IPS DF 6.9 (cell line): ENCODE results near the gene IL17B.

Experiments used
- DNase-seq: peaks from one replicate; pipeline ENCODE4 v3.0.0-alpha.2; 2013; ENCODE audit warnings: low read depth, low spot score
- H3K27ac ChIP-seq: one replicate; pipeline ENCODE4 v1.5.1; 2013; ENCODE audit warnings: low read length, control low read depth
- H3K27me3 ChIP-seq: 2 replicates; pipeline ENCODE4 v1.6.1; 2013; ENCODE audit warnings: mild to moderate bottlenecking, low read length; ENCODE audit not compliant: control insufficient read depth, insufficient read depth
- H3K36me3 ChIP-seq: 2 replicates; pipeline ENCODE4 v1.6.1; 2013; ENCODE audit warnings: low read length; ENCODE audit not compliant: control insufficient read depth, insufficient read depth
- H3K4me1 ChIP-seq: 2 replicates; pipeline ENCODE4 v1.6.1; 2013; ENCODE audit warnings: low read length; ENCODE audit not compliant: control insufficient read depth, insufficient read depth
- H3K4me3 ChIP-seq: 2 replicates; pipeline ENCODE4 v1.5.1; 2013; ENCODE audit warnings: mild to moderate bottlenecking, low read length
- H3K9me3 ChIP-seq: 2 replicates; pipeline ENCODE4 v1.6.1; 2013; ENCODE audit warnings: low read length, inconsistent platforms; ENCODE audit not compliant: control insufficient read depth, insufficient read depth
- WGBS: extraction: QIAGEN DNeasy Blood & Tissue Kit; methylation state at CpG from one replicate; pipeline ENCODE4 v1.1.7; 2013; ENCODE audit warnings: mixed read lengths, missing lambda C conversion rate; ENCODE audit not compliant: insufficient read length, insufficient coverage; 5-methylcytosine and 5-hydroxymethylcytosine counted together

The IL17B gene

DNA sequence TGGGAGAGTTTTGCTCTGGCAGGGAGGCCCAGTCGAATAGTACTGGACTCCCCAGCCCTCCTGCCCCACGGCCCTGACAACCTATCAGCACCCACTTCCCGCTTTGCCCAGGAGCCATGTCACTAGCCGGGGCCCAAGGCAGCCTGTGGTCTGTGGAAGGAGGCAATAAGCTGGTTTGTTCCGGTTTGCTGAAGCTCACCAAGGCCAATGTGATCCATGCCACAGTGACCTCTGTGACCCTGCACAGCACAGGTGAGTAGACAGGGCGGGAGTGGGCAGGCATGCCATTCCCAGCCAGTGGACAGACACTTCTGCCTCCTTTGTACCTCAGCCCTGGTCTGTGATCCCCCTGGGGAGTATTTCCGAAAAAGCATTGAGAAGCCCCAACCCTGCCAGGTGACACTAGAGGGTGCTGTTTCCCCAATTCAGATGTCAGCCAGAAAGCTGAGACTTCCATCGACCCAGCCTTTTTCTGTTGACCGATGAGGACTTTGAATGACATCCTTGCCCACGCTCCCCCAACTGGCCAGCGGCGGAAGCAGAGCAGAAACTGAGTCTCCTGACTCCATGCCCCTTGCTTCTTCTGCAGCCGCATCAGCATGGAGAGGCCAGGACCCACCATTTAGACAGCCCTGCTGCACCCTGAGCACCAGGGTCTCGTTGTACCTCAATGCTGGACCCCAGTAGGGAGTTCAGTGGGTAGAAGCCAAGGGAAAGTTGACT lies 11.7 kb downstream of the IL17B start:
- DNase-seq, result peak; percentile 91
- WGBS, result no CpG with 5 or more reads among the region's 14 CpGs
- H3K4me3 ChIP-seq, result no peak overlapping the region

GRCh38 chr5:149366169-149366729 lies 12.8 kb downstream of the IL17B start:
- Histone ChIP-seq H3K27ac (no peak overlapping the region), H3K36me3 (no peaks in the 10 kb centered on the region), H3K4me1 (peaks cover 1% of the 10 kb centered on the region; the same call in 1 of the 2 replicates), H3K9me3 (no peaks in the 10 kb centered on the region), H3K27me3 (no peaks in the 10 kb centered on the region), H3K4me3 (no peak overlapping the region)
- no CpG with 5 or more reads among the region's 1 CpG for WGBS
- no peak for DNase-seq

More for the DNA sequence above, 11.7 kb downstream of the IL17B start:
- H3K27me3 ChIP-seq, result no peaks in the 10 kb centered on the region
- H3K4me1 ChIP-seq, result peaks cover 1% of the 10 kb centered on the region; the same call in 1 of the 2 replicates
- no peaks in the 10 kb centered on the region for H3K36me3 ChIP-seq
- no peak overlapping the region for H3K27ac ChIP-seq
- no peaks in the 10 kb centered on the region for H3K9me3 ChIP-seq

GRCh38 chr5:149365418-149365817 lies 13.7 kb downstream of the IL17B start:
- no peaks in the 10 kb centered on the region for H3K27me3 ChIP-seq
- peaks cover 1% of the 10 kb centered on the region; the same call in 1 of the 2 replicates for H3K4me1 ChIP-seq
- DNase-seq, result no peak
- H3K9me3 ChIP-seq, result no peaks in the 10 kb centered on the region
- H3K36me3 ChIP-seq, result no peaks in the 10 kb centered on the region
- no peak overlapping the region for H3K27ac ChIP-seq
- no CpG with 5 or more reads among the region's 6 CpGs for WGBS
- H3K4me3 ChIP-seq, result no peak overlapping the region

DNA sequence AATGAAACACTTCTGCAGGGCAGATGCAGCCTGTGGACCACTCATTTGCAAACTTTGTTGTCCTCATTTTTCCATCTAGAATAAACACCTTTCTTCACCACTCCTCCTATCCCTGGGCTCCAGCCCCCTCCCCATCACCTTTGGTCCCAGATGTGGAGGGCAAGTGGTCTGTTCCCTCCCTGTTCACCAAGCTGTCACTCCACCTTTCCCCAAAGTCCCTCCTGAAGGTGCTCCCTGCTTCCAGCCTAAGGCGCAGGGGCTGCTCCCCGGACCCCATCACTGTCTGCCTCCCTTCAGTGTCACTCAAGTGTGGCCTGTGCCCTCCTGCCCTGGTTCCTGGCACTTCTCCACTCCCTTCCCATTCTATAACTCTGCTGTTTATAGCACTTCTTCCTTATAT lies 14.4 kb downstream of the IL17B start:
- H3K4me1 ChIP-seq, result peaks cover 1% of the 10 kb centered on the region; the same call in 1 of the 2 replicates
- no peaks in the 10 kb centered on the region for H3K36me3 ChIP-seq
- H3K9me3 ChIP-seq, result no peaks in the 10 kb centered on the region
- H3K4me3 ChIP-seq, result no peak overlapping the region
- H3K27ac ChIP-seq, result no peak overlapping the region
- WGBS, result no CpG with 5 or more reads among the region's 2 CpGs
- H3K27me3 ChIP-seq, result no peaks in the 10 kb centered on the region
- DNase-seq, result no peak

DNA sequence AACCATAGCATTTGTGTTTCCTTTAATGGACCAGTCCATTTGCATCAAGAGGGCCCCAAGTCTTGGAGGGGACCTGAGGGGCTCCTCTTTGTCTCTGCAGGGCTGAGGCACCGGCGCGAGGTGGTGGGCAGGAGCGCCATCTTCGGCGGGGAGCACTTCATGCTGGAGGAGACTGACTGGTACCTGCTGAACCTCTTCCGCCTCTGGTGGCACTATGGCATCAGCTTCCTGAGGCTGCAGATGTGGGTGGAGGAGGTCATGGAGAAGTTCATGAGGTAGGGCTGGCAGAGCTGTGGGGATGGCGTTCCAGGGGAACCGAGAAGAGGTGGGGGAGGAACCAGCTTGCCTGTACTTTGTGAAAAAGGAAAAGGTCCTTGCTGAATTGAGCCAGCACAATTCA lies 15.2 kb downstream of the IL17B start:
- H3K9me3 ChIP-seq, result no peaks in the 10 kb centered on the region
- H3K27me3 ChIP-seq, result no peaks in the 10 kb centered on the region
- no peaks in the 10 kb centered on the region for H3K36me3 ChIP-seq
- H3K4me3 ChIP-seq, result no peak overlapping the region
- DNase-seq, result no peak
- WGBS, result no CpG with 5 or more reads among the region's 9 CpGs
- H3K4me1 ChIP-seq, result peaks cover 1% of the 10 kb centered on the region; the same call in 1 of the 2 replicates
- H3K27ac ChIP-seq, result no peak overlapping the region

DNA sequence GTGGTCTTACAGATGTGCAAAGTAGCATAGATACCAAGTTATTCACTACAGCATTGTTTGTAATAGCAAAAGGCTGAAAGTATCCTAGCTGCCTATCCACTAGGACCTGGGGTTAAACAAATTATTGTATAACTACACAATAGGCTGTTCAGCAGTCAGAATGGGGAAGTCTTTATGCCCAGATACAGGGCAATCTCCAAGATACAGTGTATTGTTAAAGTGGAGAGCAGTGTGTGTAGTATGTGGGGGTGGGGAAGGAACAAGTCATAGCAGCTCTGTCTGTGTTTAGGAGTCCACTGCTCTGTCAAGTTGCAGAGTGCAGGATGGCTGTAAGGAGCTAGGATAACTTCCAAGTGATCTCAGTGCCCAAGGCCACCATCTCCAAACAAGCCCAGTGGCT lies 15.7 kb downstream of the IL17B start:
- H3K36me3 ChIP-seq, result no peaks in the 10 kb centered on the region
- peaks cover 3% of the 10 kb centered on the region; the same call in 1 of the 2 replicates for H3K4me1 ChIP-seq
- no peak overlapping the region for H3K4me3 ChIP-seq
- H3K27me3 ChIP-seq, result no peaks in the 10 kb centered on the region
- no peak for DNase-seq
- no peaks in the 10 kb centered on the region for H3K9me3 ChIP-seq
- H3K27ac ChIP-seq, result no peak overlapping the region

DNA sequence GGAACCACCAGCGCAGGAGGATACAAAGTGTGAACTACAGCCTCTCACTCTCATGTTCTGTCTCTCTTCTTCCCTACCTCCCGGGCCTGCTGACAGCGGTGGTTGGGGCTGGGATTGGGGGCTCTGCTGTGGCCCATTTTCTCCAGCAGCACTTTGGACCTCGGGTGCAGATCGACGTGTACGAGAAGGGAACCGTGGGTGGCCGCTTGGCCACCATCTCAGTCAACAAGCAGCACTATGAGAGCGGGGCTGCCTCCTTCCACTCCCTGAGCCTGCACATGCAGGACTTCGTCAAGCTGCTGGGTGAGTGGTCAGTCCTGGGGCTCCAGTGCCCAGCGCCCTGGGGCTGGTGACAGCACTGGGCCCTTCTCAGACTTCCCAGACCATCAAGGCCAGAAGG lies 16.6 kb downstream of the IL17B start:
- Histone ChIP-seq H3K27ac (no peak overlapping the region), H3K4me1 (peaks cover 3% of the 10 kb centered on the region; the same call in 1 of the 2 replicates), H3K9me3 (no peaks in the 10 kb centered on the region), H3K36me3 (no peaks in the 10 kb centered on the region), H3K27me3 (no peaks in the 10 kb centered on the region), H3K4me3 (no peak overlapping the region)
- no peak for DNase-seq
- no CpG with 5 or more reads among the region's 12 CpGs for WGBS

DNA sequence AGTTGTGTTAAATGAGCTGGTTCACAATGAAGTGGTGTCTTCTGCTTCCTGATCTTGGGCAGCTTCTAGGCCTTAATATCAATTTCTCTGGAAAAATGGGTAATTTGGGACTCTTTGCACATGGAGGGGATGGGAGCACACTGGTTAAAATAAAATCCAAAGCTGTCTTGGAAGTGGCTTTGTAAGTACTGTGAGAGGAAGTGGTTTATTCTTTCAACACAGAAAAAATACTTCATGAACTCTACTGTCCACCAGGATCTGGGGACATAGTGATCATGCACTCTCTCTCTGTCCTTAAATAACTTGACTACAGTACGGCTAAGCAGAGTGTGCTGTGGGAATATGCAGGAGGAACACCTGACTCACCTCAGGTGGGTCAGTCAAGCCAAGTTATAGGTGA lies 18.8 kb downstream of the IL17B start:
- WGBS, result no CpG with 5 or more reads among the region's 1 CpG
- no peak overlapping the region for H3K27ac ChIP-seq
- H3K4me3 ChIP-seq, result no peak overlapping the region

DNA sequence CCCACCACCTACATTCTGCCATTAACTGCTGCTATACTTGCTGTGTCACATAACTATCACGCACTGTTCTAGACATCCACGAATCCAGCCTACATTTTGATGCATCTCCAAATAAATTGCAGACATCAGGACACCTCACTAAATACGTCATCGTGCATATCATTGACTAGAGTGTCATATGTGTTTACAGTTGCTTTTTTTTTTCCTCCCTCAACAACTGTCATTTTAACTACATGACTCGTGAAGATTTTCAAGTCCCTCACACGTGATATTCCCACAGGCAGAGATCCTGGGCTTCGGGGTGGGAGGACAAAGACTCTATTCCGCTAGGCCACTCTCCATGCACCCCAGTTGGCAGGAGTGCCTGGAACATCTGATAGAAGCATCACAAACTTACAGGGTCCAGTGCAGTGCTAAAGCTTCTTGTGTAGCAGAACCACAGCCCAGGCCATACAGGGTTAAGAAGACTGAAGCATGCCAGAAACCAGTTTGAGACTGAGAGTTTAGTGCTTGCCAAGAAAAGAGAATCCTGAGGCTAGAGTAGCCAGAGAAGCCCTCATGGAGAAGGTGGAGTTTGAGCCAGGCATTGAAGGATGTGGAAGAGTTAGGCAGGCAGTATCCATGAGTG lies 20.1 kb downstream of the IL17B start:
- Histone ChIP-seq H3K27me3 (no peaks in the 10 kb centered on the region), H3K4me1 (0 out of 2 replicates have a peak, but pooled peaks cover 1% of the 10 kb centered on the region), H3K4me3 (no peak overlapping the region), H3K27ac (no peak overlapping the region), H3K36me3 (no peaks in the 10 kb centered on the region), H3K9me3 (no peaks in the 10 kb centered on the region)
- no peak for DNase-seq
- WGBS, result no CpG with 5 or more reads among the region's 8 CpGs

More for the DNA sequence above, 18.8 kb downstream of the IL17B start:
- H3K27me3 ChIP-seq, result no peaks in the 10 kb centered on the region
- H3K9me3 ChIP-seq, result no peaks in the 10 kb centered on the region
- DNase-seq, result no peak
- H3K36me3 ChIP-seq, result no peaks in the 10 kb centered on the region
- H3K4me1 ChIP-seq, result 0 out of 2 replicates have a peak, but pooled peaks cover 1% of the 10 kb centered on the region

GRCh38 chr5:149358294-149358651 lies 20.8 kb downstream of the IL17B start:
- Histone ChIP-seq H3K4me1 (0 out of 2 replicates have a peak, but pooled peaks cover 1% of the 10 kb centered on the region), H3K9me3 (no peaks in the 10 kb centered on the region), H3K36me3 (no peaks in the 10 kb centered on the region), H3K27ac (no peak overlapping the region), H3K27me3 (no peaks in the 10 kb centered on the region), H3K4me3 (peak overlapping the region; percentile 70; the same call in 1 of the 2 replicates)
- no CpG with 5 or more reads among the region's 18 CpGs for WGBS
- DNase-seq, result no peak
